GM19025 (cell line): ENCODE measurements around the gene SPAG16.
"Not testable (repeated sequence)": the region's sequence is repeated elsewhere in the genome, so short reads cannot be mapped to it uniquely, and the experiment has no call there.

ENCODE experiments used
- ATAC-seq: cut with Tn5 transposase; IDR thresholded peaks from one replicate; pipeline ENCODE4 v1.9.1; 2021; ENCODE audit warnings: mild to moderate bottlenecking, low read depth, moderate library complexity; ENCODE audit not compliant: unreplicated experiment

Gene SPAG16

DNA sequence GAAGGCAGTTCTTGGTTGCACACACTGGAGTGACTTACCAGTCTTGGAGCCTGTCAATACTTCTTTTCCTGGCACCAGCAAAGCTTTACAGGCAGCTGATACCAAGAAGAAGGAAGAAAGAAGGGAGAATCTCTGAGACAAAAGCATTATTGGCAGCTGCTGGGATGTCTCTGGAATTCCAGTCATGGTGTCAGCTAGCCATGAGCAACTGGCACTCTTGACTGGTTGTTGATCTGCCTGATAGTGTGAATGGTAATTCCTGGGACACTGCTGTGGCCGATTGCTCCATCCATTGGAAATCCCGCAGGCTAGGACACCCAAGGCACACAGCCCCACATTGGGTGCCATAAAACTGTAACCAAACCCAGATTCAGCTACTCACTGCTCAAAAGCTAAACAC lies 17.8 kb upstream of the SPAG16 start:
- ATAC-seq = no peak

DNA sequence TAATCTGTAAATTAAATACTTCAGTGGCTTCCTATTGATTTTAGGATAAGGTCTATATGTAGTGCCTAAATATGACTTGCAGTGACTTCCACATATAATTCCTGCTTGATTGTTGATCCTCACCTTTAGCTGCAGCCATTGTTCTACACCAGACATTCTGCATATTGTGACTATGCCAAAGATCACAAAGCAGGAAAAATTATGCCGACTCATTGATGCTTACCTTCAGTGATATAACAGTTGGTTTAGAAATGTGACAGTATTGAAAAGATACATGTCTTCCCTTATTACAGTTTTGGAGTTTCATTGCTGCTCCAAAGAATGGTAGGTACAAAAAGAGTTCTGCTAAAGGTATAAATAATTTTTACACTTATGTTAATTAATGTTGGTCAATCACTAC lies 12.3 kb upstream of the SPAG16 start:
- no peak for ATAC-seq

DNA sequence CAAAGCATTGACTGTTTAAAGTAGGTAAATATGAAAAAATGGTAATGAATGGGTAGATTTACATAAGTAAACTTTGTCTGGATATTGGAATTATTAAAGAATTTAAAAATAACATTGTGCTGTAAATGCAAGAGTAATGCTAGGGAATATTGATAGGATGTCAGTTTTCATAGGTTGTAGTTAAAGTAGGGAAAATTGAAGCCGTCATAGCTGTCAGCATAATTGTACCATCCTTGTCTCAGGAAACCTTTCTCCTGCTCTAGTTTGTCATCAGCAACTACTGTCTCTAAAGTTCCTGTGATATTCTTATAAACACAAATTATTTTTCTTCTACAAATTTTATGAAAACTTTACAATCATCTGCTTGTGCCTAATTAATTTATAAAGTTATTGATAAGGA lies 10.1 kb upstream of the SPAG16 start:
- no peak for ATAC-seq

GRCh38 chr2:213275265-213275664 lies 9.0 kb upstream of the SPAG16 start:
- ATAC-seq = no peak

GRCh38 chr2:213277134-213277533 lies 7.1 kb upstream of the SPAG16 start:
- ATAC-seq = not testable (repeated sequence)

DNA sequence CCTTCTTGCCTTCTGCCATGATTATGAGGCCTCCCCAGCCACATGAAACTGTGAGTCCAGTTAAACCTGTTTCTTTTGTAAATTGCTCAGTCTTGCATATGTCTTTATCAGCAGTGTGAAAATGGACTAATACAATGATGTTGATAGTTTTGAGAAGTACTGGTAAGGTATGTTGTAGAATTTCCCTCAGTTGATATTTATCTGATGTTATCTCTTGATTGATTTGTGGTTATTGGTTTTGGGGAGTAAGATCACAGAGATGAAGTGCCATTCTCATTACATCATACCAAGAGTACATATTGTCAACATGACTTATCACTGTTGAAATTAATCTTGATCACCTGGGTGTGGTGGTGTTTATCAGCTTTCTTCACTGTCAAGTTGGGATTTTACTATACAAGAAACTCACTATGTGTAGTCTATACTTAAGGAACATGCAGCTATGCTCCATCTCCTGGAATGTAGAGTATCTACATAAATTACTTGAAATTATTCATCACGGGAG lies 5.1 kb upstream of the SPAG16 start:
- no peak for ATAC-seq

- ATAC-seq = no peak
These were observed 4.3 kb upstream of the SPAG16 start for GRCh38 chr2:213279971-213280370.

DNA sequence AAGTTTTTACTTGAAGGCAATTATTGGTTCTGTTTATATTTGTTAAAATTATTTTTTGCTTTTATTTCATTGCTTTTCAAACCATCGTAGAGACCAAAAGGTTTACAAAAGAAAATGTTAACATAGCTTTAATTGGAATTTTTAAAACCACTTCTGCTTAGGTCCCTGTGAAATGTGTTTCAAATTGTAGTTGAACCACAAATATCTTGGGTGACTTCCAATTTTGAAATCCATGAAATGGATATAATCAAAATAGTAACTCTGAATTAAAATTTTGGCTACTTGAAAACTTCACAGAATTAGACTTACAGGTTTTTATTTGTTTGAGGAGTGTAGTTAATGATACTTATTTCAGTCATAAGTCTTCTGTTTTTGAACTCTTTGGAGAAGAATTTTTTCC lies 3.1 kb upstream of the SPAG16 start:
- ATAC-seq = no peak

GRCh38 chr2:213285404-213285803 lies 1.1 kb downstream of the SPAG16 start:
- ATAC-seq = no peak

DNA sequence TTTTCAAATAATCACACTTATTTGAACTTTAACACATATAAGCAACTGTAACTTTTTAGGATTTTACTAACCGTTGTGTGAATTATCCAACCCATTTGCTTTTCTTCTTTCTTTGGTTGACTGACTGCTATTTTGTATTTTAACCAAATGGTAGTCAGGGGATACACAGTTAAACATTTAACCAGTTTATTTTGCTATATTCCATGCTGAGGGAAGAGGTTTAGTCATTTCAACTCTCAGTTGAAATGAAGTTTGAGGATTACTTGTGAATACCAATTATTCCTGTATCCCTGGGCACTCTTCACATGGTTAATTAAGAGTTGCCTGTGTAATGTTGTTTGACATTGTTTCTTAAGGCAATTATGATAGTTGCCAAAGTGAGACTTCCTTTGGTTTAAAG lies 1.9 kb downstream of the SPAG16 start:
- ATAC-seq = no peak

DNA sequence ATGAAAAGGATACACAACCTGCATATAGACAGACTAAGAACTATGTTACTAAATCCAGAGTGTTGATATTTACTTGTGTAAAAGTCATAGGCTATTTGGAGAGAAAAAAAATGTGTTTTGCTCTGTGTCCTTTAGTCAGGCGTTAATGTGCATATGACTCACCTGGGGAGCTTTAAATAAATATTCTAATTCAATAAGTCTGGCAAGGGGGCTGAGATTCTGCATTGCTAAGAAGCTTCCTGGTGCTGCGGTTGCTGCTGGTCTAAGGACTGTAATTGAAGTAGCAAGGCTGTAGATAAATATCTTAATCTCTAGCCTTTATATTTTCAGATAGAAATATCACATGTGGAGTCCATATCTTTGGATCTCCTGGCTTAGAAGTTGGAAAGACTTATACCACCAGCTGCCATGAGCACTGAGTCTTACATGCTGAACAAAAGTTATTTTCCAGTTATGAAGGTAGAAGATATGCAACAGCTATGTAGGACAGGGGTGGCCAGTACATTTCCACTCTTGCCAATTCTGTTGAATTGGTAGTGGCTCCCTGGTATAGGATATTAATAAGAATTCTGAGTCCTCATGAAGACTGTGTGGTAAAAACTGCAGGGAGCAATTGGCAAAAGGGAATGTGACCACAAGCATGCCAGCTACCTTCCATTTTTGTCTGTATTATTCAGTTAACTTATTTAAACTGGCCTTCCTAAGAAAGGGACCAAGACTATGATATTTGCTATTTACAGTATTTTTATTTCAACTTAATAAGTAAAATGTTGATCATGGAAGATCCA lies 4.8 kb downstream of the SPAG16 start:
- ATAC-seq = no peak

DNA sequence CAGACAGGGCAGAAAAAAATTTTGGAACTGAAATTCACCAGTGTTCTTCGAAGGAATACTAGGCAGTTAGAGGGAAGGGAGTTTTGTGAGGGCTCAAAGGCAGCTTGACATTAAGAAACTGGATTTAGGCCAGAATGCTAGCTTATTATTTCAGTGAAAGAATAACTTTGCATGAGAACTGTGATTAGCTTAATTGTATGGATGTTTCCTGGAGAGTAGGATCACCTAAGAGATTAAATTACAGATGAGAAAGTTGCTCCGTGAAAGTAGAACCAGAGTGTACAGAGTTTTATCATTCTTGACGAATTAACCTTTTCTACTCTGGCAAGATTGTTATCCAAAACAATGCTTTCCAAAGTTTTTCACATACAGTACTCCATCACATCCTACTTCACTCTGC lies 6.2 kb downstream of the SPAG16 start:
- no peak for ATAC-seq

GRCh38 chr2:213296270-213296669 lies 12.0 kb downstream of the SPAG16 start:
- no peak for ATAC-seq

- ATAC-seq = no peak
These were observed 22.2 kb downstream of the SPAG16 start for GRCh38 chr2:213306316-213306942.

GRCh38 chr2:213315168-213315876 lies 31.1 kb downstream of the SPAG16 start:
- no peak for ATAC-seq

DNA sequence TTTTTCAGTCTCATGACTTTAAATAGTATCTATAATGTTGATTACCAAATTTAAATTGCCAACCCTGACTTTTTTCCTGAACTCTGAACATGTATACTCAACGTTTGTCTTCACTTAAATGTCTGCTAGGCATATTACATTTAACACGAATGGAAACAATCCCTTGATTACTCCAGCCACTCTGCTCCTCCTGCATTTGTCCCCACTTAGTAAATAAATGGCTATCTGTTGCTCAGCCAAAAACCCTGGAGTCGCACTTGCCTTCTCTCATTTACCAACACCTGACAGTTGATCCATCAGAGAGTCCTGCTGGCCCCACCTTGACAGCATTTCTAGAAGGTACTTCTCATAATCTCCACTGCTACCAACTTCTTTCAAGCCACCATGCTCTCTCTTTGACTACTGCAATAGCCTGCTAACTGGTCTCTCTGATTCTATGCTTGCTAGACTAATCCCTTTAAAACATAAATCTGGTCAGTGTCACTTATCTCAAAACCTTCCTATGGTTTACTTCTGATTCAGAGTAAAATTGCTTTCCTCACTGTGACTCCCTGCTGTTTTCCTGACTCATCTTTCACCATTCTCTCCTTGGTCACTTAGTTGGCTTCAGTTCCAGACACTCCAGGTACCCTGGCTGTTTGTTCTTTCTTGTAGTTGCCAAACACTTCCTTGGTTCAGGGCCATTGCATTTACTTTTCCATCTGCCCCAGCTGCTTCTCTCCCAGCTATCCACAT lies 31.9 kb downstream of the SPAG16 start:
- no peak for ATAC-seq

GRCh38 chr2:213317929-213318328 lies 33.7 kb downstream of the SPAG16 start:
- no peak for ATAC-seq

- ATAC-seq = no peak
These were observed 36.3 kb downstream of the SPAG16 start for GRCh38 chr2:213320604-213321003.

DNA sequence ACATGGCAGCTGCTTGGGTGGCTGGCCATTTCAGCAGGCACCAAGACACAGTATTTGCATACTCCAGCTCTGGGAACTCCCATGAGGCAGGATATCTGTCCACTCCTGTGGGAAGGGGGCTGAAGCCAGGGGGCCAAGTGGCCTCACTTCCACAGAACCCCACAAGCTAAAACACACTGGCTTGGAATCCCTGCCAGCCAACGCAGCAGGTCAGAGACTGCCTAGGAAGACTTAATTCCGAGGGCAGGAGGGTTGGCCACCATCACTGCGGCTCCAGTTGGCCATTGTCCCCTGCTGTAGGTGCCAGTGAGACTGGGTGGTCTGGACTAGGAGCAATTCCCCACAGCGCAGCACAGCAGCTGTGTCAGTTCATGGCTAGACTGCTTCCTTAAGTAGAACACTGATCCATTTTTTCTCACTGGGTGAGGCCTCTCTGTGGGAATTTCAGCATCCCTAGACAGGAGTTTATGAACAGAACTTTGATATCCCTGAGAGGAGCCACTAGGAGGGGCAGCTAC lies 52.0 kb downstream of the SPAG16 start:
- no peak for ATAC-seq

DNA sequence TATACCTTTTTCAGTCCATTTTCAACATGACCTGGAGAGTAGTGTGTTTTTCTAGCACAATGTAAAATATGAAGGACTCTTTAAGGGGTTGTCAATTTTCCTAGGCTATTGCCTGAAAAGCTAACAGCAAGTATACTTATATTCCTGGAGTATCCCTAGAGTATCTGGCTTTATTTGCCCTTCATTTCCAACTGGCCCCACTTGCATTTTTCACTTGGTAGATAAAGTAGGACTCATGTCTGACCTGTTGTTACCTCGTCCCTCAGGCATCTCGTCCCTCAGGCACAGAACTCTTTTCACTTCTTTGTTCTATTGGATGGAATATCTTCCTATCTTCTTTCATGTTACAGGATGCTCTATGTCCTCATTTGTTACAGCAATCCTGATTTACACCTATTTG lies 69.2 kb downstream of the SPAG16 start:
- no peak for ATAC-seq

DNA sequence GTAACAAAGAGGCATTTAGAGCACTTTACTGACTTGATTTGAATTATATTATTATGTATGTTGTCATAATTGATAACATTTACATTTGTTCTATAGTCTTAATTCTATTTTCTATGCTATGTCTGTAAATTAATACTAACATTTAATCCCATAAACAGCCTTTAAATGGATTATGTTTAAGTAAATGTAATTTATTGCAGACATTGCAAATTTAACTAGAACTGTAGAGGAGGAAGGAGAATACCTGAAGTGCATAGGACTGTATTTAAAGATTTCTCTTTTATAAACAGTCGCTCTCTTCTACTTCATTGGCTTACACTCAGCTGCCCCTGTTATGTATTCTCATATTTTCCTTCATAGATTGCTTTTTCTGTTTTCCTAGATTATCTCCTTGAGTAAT lies 92.4 kb downstream of the SPAG16 start:
- no peak for ATAC-seq
